Activated B cell treated with CpG ODN at 0.5 μM for 24 hours (primary cell): Measurements from ENCODE around the gene TRIM72. TPM values are rescaled to one million over a fixed set of nuclear protein-coding genes. Genes with fewer than 3 reads are reported as not detected.

Experiments
- ATAC-seq: fragments of 200-7000 bp; cut with Tn5 transposase; one replicate; pipeline ENCODE4 v1.10.0; 2021; ENCODE audit warnings: low read depth, mild to moderate bottlenecking, moderate library complexity
- CTCF ChIA-PET: fragments of 350-600 bp; sonication (Branson Sonifier 250); formaldehyde crosslinking; loops from one replicate; lab custom pipeline; 2021; ENCODE audit warnings: antibody characterized with exemption; lab: Charles Lee
- POLR2A ChIA-PET: fragments of 350-600 bp; sonication (Branson Sonifier 250); formaldehyde crosslinking; loops from one replicate; lab custom pipeline; 2021; ENCODE audit warnings: antibody characterized with exemption; lab: Charles Lee
- DNase-seq: peaks from one replicate; pipeline ENCODE4 v3.0.0; 2022
- H3K27ac Mint-ChIP-seq: one replicate; pipeline ENCODE4 v1.8.0; 2020; ENCODE audit warnings: mixed read lengths
- H3K27me3 Mint-ChIP-seq: one replicate; pipeline ENCODE4 v1.8.0; 2021; ENCODE audit warnings: mixed read lengths
- H3K36me3 Mint-ChIP-seq: one replicate; pipeline ENCODE4 v1.8.0; 2021; ENCODE audit warnings: low read depth, mixed read lengths
- H3K4me1 Mint-ChIP-seq: one replicate; pipeline ENCODE4 v1.8.0; 2021; ENCODE audit warnings: mixed read lengths
- H3K4me3 Mint-ChIP-seq: one replicate; pipeline ENCODE4 v1.8.0; 2020; ENCODE audit warnings: mild to moderate bottlenecking, mixed read lengths
- H3K9me3 Mint-ChIP-seq: one replicate; pipeline ENCODE4 v1.8.0; 2020; ENCODE audit warnings: mixed read lengths
- intact Hi-C: fragments of 100-400 bp; cut with micrococcal nuclease; formaldehyde crosslinking; loops from one replicate; pipeline ENCODE4 v1.15.1; 2024
- total RNA-seq: library from RNA; stranded (reverse); gene quantifications from 2 replicates; pipeline ENCODE4 v1.2.3, GENCODE V29; 2022
- TF ChIP-seq, protein P1 (sequence below): fragments of 200-600 bp; IDR thresholded peaks from one replicate; pipeline ENCODE4 v1.8.0; 2022; ENCODE audit warnings: antibody characterized with exemption, mild to moderate bottlenecking

TRIM72 gene
- total RNA-seq, 1 donor from 2014 or later: 0.16 TPM

DNA sequence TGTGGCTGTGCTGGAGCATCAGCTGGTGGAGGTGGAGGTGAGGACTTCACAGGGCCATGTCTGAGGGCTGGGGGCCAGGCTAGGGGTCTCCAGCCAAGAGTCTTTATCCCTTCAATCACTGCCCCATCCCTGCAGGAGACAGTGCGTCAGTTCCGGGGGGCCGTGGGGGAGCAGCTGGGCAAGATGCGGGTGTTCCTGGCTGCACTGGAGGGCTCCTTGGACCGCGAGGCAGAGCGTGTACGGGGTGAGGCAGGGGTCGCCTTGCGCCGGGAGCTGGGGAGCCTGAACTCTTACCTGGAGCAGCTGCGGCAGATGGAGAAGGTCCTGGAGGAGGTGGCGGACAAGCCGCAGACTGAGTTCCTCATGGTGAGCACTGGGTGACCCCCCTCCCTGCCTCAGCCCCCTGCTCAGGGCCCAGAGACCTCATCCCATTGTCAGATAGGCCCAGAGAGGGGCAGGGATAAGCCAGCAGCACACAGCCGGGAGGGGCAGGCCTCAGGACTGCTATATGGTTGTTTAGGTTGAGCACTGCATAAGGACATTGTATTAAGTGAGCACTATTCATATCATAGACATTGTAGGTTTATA lies 5.3 kb downstream of the TRIM72 start:
- H3K27ac Mint-ChIP-seq: no peak overlapping the region
- intact Hi-C loops: loop anchor here (5.0 kb wide), 1 partner anchor 38 kb away; the partner anchor contains the start of gene ITGAM
- ChIA-PET POLR2A (interaction anchor here (0.6 kb wide), 1 partner anchor 223 kb away, joined by 5 read pairs; no protein-coding TSS in a partner anchor), CTCF (no interaction called here)
- TF ChIP-seq, protein P1, sequence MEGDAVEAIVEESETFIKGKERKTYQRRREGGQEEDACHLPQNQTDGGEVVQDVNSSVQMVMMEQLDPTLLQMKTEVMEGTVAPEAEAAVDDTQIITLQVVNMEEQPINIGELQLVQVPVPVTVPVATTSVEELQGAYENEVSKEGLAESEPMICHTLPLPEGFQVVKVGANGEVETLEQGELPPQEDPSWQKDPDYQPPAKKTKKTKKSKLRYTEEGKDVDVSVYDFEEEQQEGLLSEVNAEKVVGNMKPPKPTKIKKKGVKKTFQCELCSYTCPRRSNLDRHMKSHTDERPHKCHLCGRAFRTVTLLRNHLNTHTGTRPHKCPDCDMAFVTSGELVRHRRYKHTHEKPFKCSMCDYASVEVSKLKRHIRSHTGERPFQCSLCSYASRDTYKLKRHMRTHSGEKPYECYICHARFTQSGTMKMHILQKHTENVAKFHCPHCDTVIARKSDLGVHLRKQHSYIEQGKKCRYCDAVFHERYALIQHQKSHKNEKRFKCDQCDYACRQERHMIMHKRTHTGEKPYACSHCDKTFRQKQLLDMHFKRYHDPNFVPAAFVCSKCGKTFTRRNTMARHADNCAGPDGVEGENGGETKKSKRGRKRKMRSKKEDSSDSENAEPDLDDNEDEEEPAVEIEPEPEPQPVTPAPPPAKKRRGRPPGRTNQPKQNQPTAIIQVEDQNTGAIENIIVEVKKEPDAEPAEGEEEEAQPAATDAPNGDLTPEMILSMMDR: no peak
- peaks cover 31% of the 10 kb centered on the region for H3K4me1 Mint-ChIP-seq
- peaks cover 31% of the 10 kb centered on the region for H3K27me3 Mint-ChIP-seq
- no peak overlapping the region for H3K4me3 Mint-ChIP-seq
- no peaks in the 10 kb centered on the region for H3K36me3 Mint-ChIP-seq
- no peak for DNase-seq
- ATAC-seq: no peak
- no peaks in the 10 kb centered on the region for H3K9me3 Mint-ChIP-seq

- Mint-ChIP-seq H3K27ac (no peak overlapping the region), H3K36me3 (no peaks in the 10 kb centered on the region), H3K4me3 (no peak overlapping the region), H3K4me1 (peaks cover 16% of the 10 kb centered on the region), H3K9me3 (no peaks in the 10 kb centered on the region), H3K27me3 (peaks cover 25% of the 10 kb centered on the region)
- DNase-seq (no peak), ATAC-seq (no peak)
- intact Hi-C loops: no loop called here
- TF ChIP-seq, protein P1: no peak
- ChIA-PET CTCF (no interaction called here), POLR2A (interaction anchor here (0.6 kb wide), 1 partner anchor 36 kb away, joined by 4 read pairs; no protein-coding TSS in a partner anchor)
Measured at GRCh38 chr16:31221357-31222160, 7.6 kb downstream of the TRIM72 start.

- Mint-ChIP-seq H3K4me3 (no peak overlapping the region), H3K27ac (no peak overlapping the region), H3K36me3 (no peaks in the 10 kb centered on the region), H3K27me3 (peaks cover 15% of the 10 kb centered on the region), H3K4me1 (peaks cover under 1% of the 10 kb centered on the region), H3K9me3 (no peaks in the 10 kb centered on the region)
- ChIA-PET CTCF (no interaction called here), POLR2A (no interaction called here)
- intact Hi-C loops: no loop called here
- no peak for ATAC-seq
- TF ChIP-seq, protein P1: no peak
- no peak for DNase-seq
Measured at GRCh38 chr16:31223044-31223443, 9.1 kb downstream of the TRIM72 start.

GRCh38 chr16:31224092-31224955 lies 10.4 kb downstream of the TRIM72 start:
- Mint-ChIP-seq H3K27me3 (peaks cover 12% of the 10 kb centered on the region), H3K9me3 (no peaks in the 10 kb centered on the region), H3K4me1 (no peaks in the 10 kb centered on the region), H3K4me3 (no peak overlapping the region), H3K36me3 (no peaks in the 10 kb centered on the region), H3K27ac (no peak overlapping the region)
- intact Hi-C loops: no loop called here
- TF ChIP-seq, protein P1: no peak
- DNase-seq (no peak), ATAC-seq (no peak)
- CTCF ChIA-PET: no interaction called here
- POLR2A ChIA-PET: no interaction called here
